Cortex of kidney (tissue), 1 donor: ENCODE data around the gene UNC93A.
"Not testable (repeated sequence)": the region's sequence is repeated elsewhere in the genome, so short reads cannot be mapped to it uniquely, and the experiment has no call there.

Source experiments
- DNase-seq: peaks from one replicate; lab custom pipeline; 2025; lab: John Stamatoyannopoulos, UW

The UNC93A gene

GRCh38 chr6:167309355-167310192, 18.5 kb downstream of the UNC93A start:
- DNase-seq = not testable (repeated sequence)

GRCh38 chr6:167311286-167311685, 20.2 kb downstream of the UNC93A start:
- no peak for DNase-seq

DNA sequence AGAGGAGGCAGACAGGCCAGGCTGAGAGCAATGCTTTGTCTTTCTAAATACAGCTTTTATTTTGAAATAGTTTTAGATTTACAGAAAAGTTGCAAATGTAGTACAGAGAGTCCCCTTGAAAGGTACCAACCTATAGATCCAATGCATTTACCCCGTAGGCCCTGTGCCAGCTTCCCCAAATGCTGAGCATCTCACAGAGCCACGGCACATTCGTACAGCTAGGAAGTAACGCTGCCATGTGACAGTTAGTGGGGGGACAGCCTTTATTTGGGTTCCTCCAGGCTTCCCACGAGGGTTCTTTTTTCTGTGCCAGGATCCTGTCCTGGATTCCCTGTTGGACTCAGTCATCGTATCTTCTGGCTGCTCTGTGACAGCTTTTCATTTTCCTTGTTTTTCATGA, 20.6 kb downstream of the UNC93A start:
- DNase-seq = not testable (repeated sequence)

GRCh38 chr6:167314180-167314821, 23.2 kb downstream of the UNC93A start:
- DNase-seq = no peak

DNA sequence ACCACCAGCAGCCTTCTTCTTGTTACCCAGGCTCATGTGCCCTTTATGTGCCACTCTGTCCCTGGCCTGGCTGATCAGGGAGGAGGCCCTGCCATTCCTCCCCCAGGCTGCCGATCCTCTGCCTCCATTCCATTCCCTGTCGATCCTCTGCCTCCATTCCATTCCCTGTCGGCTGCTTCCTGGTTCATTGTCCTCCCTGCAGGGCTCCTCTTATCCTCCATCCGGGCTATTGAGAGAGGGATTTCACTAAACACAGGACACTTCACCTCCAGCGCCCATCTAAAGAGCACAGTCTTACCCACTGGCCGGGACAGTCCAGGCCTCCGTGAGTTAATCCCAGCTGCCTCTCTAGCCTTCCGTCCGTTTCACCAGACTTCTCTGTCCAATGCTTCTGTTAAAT, 26.1 kb downstream of the UNC93A start:
- no peak for DNase-seq

- not testable (repeated sequence) for DNase-seq
These were observed 27.2 kb downstream of the UNC93A start for GRCh38 chr6:167318354-167318753.

- DNase-seq = not testable (repeated sequence)
These were observed 27.7 kb downstream of the UNC93A start for GRCh38 chr6:167318856-167319255.

DNA sequence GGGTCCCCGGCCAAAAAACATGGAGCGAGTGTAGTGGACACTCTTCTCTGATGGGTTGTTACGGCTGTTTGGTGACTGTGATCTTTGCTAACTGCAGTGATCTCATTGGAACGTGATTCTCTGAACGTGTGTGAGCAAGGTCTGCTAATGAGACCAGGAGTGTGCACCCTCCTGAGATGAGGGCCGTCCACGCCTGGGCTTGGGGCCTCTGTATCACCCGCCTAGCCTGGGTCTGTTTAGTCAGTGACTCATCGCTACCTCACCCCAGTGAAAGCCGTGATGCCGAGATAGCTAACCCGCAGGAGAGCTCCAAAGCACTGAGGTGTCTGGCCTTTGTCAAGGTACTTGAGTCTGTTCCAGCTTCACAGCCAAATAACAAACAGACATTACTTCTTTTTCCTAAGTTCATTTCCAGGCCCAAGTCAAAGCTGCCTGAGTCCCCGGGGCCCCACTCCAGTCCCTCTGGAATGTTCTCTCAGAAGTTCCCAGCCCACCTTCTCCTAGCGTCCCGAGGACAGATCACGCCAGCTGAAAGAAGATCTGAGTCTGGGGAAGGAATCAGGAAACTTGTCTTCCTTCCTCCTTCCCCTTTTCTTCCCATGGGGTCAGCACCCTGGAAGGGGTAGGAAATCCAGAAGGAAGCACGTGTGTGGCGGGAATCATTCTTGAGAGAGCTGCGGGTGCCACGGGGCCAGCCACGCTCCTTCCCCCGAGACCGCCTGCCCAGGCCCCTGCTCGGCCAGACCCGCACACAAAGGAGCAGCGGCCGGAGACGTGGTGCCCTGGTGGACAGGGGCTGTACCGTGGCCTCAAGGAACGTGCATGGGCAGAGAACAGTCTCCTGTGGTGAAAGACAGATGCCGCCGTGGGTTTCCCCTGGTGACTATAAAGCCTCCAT, 29.0 kb downstream of the UNC93A start:
- not testable (repeated sequence) for DNase-seq

DNA sequence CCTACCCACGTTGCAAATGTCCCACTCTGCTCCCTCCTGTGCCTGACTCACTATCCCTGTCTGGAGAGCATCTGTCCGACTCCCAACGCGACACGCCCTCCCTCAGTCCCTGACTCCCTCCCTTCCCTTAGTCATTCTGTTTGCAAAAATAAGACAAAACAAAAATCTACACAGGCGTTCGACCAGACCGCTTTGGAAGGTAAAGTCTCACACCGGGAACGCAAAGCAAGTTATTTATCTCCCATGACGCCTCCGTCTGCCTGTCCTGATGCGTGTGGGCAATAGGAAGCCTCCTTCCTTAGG, 29.6 kb downstream of the UNC93A start:
- DNase-seq = not testable (repeated sequence)

- DNase-seq = not testable (repeated sequence)
These were observed 30.1 kb downstream of the UNC93A start for GRCh38 chr6:167321185-167321584.

- no peak for DNase-seq
These were observed 32.0 kb downstream of the UNC93A start for GRCh38 chr6:167323111-167323510.

- no peak for DNase-seq
These were observed 33.0 kb downstream of the UNC93A start for GRCh38 chr6:167324111-167324510.

DNA sequence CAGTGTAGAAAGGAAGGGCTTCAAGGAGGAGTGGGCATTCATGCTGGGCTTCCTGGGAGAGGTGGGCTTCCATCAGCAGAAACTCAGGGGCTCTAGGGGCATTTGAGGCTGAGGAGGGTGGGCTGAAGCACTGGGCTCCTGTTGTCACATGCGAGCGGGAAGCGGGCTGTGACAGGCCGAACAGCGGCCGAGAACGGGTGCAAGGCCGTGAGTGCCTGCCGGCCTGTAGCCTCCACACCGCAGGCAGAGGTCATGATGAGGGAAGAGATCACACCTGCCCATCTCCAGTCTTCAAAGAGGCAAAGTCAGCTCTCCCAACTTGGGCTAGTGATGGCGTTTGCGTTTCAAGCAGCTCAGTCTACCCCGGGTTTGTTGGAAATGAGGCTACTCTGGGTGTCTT, 34.7 kb downstream of the UNC93A start:
- DNase-seq = no peak

- DNase-seq = no peak
These were observed 36.3 kb downstream of the UNC93A start for GRCh38 chr6:167327391-167327790.

DNA sequence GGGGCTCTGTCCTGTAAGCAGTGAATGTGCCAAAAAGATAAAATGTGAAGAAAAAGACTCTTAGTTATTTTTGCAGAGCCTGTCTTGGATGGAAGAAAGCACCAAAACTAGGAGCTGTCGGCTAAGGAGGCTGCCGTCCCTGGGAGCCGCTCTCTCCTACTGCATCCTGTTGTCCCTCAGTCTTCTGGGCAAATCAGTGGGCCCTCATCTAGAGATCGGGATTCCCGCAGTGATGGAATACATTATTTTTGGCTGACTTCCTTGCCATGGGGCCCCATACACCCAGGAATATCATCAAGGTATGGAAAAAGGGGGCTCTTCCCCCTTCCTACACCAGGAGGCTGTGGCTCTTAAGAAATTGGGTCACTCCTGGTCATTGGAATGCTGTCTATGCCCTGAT, 37.0 kb downstream of the UNC93A start:
- DNase-seq = no peak

GRCh38 chr6:167329014-167329413, 37.9 kb downstream of the UNC93A start:
- no peak for DNase-seq

DNA sequence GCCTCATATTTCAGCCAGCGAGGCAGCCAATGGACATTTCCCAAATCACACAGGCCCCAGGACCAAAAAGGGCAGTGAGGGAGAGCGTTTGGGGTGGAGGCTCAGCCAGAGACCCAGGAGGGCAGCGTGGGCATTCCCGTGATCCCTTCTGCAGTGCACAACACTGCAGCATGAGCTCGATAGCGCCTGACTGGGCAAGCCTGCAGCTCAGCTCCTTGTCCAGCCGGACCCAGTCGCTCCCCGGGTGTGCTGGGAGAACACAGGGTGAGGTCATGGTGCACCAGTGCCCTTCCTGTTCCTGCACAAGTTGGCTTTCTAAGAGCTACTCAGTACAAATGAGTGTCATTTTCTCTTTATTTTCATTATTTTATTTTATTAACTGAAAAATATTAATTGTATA, 39.6 kb downstream of the UNC93A start:
- no peak for DNase-seq

GRCh38 chr6:167331565-167331964, 40.5 kb downstream of the UNC93A start:
- no peak for DNase-seq

DNA sequence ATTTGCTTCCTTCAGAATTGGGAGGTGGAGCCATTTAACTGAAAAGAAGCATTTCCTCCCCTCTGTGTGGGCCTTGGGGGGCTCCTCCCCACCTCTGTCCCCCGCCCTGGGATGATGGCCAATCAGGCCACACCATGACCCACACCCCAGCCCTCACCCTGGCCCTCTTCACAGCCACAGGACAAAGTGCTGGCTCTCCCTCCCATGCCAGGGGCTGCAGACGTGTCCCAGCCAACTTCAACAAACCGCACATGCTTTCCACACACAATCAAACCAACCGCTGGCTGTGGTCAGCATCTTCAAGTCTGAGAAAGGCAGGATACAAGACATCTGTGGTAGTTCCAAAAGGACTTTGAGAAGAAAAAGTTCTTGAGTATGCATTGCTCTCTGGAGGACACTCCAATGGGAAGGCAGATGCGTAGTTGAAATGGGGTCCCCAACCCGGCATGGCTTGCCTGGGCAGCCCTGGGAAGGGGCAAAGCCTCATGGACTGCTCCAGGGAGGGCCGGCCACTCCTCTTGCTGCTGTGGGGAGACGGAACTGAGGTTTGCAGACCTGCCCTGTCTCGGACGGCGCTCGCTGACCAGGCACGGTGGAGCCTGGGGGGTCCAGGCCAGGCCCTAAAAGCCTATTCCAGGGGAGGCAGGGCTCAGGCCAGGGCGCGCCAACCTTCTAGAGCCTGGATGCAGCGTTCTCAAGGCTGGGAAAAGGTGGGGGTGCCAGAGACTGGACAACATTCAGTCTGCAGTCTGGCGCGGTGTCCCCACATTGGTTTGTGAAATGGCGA, 45.9 kb downstream of the UNC93A start:
- DNase-seq = no peak

DNA sequence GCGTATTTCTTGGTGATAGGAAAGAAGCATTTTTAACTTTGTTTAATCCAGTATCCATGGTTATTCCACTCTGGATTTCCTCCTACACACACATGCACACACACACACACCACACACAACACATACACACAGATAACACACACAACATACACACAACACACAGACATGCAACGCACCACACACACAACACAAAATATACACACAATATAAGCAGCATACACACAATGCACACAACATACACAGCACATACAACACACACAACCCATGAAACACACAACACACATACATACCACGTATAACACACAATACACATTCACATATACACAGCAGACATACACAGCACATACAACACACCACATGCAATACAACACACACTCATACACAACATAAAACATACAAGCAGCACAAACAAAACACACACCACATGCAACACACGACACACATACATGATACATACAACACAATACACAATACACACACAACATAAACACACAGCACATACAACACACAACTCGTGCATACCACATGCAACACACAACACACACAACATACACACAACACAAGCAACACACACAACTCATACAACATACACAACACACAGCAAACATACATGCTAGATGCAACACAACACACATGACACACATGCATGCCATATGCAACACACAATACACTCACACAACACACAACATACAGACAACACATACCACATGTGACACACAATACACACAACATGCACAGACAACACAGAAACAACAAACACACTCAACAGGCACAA, 46.7 kb downstream of the UNC93A start:
- DNase-seq = no peak

DNA sequence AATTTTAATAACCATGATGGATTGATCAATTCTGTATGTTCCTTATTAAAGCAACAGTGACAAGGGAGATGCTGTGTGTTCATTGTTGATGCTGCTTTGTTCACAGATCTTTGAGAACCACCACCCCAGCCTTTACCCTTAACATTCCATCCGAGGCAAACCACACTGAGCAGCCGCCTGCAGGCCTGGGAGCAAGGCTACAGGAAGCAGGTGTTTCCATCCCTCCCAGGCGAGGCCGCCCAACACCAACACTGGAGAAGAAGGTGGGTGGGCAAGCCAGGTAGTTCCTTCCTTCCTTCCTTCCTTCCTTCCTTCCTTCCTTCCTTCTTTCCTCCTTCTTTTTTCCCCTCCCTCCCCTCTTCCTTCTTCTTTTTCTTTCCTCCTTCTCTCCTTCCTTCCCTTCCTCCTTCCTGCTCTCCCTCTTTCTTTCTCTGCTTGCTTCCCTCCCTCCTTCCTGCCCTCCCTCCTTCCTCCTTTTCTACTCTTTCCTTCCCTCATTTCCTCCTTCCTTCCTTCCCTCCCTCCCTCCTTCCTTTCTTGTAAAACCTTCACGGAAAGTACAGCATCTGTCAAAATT, 47.5 kb downstream of the UNC93A start:
- DNase-seq = no peak
